HuH-7 (cell line): Measurements from ENCODE around the gene CASP2.
"Not testable (repeated sequence)": the region's sequence is repeated elsewhere in the genome, so short reads cannot be mapped to it uniquely, and the experiment has no call there.

Experiments
- DNase-seq: peaks from one replicate; pipeline ENCODE4 v3.0.0; 2011; ENCODE audit warnings: low spot score

CASP2 gene

DNA sequence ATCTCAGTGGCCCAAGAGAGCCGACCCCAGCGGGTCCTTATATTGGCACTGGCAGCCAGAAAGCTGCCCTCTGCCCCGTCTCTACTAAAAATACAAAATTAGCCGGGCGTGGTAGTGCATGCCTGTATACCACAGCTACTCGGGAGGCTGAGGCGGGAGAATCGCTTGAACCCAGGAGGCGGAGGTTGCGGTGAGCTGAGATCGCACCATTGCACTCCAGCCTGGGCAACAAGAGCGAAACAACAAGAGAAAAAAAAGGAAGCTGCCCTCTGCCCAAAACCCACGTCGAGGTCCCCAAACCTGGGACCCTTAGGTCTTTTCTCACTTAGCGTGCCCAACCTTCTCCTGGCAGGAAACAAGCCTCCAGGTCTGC lies 24.0 kb upstream of the CASP2 start:
- DNase-seq: not testable (repeated sequence)

DNA sequence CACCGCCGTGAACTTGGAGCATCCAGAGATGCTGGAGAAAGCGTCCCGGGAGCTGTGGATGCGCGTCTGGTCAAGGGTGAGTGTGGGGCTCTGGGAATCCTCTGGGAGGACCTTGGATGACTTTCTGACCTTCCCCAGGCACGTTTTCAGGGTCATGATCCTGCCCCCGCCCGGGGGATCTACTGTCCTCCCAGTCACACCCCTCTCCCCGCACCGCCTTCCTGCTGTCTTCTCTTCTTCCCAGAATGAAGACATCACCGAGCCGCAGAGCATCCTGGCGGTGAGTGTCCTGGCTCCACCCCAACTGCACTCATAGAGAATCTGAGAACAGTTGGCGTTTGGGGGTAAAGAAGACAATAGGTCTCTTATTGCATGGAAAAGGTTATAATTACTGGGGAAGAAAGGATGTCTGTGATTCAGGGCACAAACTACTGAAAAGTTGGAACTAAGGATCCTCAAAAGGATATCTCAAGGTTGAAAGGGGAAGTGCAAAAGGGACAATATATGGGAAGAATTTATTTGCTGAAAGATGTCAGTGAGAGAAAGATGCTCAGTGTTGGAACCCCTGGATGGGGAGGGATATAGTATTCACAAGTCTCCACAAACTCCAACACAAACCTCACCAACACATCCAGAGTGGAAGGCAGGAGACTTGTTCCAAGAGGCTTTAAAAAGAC lies 23.0 kb upstream of the CASP2 start:
- DNase-seq: no peak

DNA sequence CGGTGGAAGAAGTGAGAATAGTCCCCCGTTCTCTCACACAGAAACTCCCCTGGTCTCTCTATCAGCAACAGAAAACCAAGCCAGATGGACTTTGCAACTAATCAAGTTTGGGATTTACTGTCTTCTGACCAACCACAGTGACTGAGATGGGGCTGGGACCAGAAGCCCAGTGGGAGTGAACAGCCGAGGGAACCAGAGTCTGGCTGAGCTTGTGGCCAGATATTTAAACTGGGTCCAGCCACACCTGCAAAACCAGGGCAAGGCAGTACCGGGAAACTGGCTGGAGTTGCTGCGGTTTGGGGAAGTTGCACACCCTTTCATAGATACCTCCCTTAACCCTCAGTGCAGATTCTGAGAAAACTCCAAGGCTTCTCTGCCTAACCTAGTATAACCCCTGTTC lies 18.9 kb upstream of the CASP2 start:
- no peak for DNase-seq

DNA sequence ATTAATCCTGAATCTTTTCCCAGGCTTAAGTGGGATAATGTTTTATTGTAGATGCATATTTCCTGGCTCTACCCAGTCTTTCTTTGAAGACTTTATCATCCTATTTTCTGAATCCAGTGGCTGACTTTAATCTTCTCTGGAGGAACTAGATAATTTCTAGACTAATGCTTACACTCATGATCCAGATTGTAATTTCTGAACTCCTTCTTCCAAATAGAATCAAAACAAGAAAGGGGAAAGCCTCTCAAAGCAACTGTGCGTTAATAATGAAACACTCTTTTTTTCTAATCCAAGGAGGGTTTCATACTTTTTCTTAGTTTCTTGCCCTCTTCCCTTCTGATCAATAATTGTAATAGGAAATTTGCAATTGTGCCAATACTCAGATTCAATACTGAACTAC lies 16.9 kb upstream of the CASP2 start:
- DNase-seq: no peak

DNA sequence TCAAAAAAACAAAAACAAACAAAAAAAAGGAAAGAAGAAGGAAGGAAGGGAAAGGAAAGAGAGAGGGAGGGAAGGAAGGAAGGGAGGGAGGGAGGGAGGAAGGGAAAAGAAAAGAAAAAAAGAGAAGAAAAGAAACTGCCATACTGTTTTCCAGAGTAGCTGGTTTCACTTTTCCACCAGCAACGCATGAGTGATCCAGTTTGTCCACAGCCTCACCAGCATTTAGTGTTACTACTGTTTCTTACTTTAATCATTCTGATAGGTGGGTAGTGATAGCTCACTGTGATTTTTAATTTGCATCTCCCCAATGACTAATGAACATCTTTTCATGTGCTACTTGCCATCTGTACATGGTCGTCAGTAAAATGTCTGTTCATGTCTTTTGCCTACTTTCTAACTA lies 15.3 kb upstream of the CASP2 start:
- DNase-seq: no peak

DNA sequence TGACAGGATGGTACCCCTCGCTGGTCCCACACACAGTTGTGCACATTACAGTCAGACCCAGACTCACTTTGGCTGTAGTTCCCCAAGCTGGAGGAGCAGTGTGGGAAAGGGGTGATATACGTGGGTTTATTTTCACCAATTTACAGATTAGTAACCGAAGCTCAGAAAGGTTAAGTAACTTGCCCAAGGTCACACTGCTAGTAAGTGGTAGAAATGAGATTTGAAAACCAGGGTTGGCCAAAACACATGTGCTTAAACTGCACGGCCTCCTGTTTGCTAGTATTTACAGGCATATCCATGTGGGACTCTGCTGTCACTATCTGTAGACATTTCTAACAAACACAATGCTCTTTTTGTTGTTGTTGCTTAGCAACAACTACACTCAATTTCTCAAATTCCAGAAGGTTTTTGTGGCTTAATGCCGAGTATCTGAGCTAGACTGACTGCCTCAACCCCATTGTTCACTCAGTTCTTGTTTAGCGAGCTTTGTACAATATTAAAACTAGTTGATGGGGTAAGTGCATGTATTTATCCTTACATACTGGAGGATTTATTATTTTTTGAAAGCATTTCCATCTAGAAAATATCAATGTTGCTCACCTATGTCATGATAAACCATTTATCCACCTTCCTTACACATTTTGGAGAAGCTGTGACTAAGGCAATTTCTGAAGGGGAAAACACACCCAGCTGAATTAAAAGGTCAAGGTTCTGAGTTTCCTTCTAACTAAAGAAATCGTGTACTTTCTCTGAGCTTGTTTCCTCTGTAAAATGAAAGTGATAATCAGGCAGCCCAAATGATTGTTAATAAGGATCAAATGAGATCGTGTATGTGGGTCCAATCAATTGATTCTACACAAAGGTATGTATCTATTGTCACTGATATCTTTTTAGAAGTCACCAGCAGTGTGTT lies 8.7 kb upstream of the CASP2 start:
- no peak for DNase-seq

DNA sequence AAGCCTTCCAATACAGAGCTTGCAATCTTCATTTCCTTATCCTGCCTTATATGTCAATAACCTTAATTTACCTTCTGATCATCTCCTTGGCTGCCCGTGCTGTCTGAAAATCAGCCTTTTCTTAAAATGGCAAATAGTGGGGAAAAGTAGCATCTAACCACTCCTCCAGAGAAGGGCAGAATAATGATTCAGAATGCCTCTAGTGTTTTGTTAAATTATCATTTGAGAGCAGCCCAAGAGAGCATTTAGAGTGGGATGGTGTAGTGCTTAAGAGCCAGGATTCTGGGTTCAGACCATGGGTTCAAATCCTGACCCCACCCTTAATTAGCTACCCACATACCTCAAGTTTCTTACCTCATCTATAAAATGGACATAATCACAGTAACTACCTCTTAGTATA lies 8.0 kb upstream of the CASP2 start:
- no peak for DNase-seq

DNA sequence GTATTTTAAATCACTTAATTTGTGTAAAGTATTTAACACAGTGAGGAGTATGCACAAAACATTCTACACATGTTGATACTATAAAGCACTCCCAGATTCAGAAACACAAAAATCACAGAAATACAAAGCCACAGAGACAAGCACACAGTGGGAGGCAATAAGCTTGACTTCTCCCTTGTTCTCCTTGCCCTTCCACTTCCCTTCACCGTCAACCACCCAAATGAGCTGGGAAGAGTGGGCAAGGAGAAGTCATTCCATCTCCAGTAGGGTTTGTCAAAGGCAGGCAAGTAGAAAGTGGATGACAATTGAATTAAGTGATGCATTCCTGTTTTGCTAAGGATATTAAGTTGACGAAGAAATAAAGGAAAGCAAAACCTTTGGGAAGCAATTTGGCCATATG lies 7.6 kb upstream of the CASP2 start:
- no peak for DNase-seq

DNA sequence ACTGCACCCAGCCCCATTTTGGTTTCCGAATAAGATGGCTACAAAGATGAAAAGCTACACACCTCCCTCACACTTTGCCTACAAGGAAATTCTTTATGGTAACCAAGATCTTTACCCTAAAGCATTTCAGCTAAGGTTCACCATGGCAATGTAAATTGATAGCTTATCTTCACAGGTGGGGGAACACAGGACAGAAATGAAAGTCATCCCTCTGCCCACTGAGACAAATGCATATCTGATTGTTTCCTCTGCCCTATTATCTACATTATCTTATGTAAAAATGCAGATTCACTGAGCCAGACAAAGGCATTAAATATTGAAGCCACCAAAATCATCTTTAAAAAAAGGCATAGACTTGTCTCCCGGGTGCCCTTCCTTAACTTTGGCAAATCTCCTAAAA lies 6.6 kb upstream of the CASP2 start:
- no peak for DNase-seq

DNA sequence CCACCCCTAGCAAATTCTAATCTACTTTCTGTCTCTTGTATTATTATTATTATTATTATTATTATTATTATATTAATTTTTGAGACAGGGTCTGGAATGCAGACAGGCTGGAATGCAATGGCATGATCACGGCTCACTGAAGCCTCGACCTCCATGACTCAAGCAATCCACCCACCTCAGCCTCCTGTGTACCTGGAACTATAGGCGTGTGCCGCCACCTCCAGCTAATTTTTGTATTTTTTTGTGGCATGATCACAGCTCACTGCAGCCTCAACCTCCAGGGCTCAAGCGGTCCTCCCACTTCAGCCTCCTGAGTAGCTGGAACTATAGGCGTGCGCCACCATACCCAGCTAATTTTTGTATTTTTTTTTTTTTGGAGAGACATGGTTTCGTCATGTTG lies 6.0 kb upstream of the CASP2 start:
- DNase-seq: no peak

DNA sequence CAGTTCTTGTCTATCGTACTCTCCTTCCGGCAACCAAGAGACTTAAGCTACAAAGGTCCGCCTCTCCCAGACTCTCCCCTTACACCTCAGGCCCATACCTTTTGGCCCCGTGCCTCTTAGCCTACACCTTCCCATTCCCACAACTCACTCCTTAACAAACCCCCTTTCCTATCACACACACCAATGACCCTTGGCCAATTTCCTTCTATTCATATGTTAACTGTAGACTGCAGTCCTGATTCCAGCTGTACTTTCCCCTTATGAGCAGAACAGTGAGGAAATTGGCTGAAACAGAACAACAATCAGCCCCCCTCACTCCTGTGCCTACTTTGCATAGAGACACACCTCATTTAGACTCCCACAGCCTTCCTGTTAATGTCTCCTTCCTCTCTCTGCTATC lies 4.8 kb upstream of the CASP2 start:
- no peak for DNase-seq

DNA sequence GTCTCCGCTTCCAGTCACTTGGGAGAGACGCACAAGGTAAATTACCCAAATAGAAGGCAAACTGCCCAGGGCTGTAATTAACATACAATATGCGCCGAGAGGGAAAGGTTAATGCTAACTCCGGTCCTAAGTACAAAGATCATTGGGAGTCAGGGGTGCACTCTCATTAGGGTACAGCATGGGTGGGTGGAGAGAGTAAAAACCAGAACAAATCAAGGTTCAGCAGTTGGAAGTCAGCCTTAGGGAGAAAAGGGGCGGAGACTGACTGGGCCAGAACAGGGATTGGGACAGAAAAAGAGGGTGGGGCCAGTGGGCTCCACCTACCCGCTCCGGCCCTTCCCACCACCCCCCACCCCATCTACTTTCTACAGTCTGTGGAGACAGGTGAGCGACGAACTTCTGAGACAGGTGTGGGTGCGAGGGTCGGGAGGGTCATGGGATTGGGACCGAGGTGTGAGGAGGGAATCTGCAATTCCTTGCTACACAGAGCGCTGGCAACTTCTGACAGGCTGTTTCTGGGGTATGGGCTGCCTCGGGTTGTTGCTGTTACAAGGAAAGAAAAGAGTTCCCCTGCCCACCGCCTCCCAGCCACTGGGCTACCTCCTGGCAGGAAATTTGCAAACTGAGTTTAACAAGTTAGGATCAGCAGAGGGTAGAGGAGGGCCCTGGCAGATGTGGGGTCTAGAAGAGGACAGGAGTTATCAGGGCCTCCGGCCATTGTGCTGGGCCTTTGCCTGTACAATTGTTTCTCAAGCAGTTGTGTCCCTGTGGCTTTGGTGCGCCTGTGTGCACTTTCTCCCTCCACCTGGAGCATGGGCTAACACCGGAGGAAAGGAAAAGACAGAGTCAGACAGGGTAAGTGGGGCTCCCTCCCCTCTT lies 3.3 kb upstream of the CASP2 start, which contains the start of gene TMEM139:
Gene TMEM139, plus strand, starts transcription at position 368 of the 879 bp plus-strand sequence. CDS start 1,000 bp downstream, outside the sequence.
- no peak for DNase-seq

DNA sequence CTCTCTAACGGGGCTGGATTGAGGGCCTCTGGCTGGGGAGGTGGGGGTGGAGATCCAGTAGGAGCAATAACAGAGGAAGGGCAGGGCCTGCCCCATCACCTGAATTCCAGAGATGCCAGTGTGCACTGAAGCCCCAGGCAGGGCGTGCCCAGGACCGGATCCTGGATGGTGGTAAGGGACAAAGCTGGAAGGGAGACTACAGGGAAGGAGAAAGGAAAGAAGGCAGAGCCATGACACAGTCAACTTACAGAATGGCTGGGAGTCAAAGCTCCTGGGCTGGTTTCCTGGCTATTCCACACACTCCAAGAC lies 2.7 kb upstream of the CASP2 start:
- DNase-seq: no peak

DNA sequence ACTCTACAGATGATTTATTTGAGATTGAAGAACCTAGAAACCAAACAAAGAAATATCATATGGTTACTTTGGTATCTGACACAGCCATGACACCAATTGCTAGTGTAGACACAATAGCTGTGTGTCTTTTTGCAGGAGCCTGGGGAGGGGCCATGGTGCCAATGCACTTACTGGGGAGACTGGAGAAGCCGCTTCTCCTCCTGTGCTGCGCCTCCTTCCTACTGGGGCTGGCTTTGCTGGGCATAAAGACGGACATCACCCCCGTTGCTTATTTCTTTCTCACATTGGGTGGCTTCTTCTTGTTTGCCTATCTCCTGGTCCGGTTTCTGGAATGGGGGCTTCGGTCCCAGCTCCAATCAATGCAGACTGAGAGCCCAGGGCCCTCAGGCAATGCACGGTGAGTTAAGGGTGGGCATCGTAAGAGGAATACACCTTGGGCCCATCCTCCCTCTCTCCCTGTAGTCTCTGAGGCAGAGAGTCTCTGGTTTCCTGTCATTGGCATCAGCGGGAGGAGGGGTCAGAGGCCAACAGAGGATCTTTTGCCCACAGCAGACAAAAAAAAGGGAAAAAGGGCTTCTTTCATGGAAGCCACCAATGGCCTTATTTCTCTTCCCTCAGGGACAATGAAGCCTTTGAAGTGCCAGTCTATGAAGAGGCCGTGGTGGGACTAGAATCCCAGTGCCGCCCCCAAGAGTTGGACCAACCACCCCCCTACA lies 2.2 kb upstream of the CASP2 start:
- no peak for DNase-seq

DNA sequence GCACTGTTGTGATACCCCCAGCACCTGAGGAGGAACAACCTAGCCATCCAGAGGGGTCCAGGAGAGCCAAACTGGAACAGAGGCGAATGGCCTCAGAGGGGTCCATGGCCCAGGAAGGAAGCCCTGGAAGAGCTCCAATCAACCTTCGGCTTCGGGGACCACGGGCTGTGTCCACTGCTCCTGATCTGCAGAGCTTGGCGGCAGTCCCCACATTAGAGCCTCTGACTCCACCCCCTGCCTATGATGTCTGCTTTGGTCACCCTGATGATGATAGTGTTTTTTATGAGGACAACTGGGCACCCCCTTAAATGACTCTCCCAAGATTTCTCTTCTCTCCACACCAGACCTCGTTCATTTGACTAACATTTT lies 1.6 kb upstream of the CASP2 start:
- DNase-seq: no peak

DNA sequence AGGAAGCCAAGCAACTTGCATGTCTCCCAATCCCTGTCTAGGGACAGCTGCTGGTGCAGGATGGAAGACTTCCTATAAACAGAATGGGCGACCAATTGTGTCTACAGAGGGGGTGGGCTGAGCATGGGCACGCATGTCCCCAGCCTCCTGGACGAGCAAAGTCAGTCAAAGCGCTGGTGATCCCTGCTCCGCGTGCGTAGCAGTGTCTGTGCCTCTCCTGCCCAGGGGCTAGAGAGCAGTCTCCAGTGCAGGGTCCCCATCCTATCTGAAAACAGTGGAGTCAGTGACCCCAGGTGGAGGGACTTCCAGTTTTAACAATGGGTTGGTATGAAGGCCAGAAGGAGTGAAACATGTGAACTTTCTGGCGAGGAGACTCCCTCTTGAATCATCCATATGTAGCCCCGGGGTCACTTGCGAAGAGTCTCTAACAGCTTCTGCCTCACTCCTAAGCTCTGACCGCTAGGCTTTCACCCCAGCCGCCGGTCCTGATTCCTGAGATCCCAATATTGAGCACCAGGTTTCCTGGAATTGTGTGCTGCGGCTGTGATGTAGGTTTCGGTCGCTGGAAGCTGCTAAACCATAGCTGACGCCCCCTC lies 714 bp upstream of the CASP2 start:
- no peak for DNase-seq

DNA sequence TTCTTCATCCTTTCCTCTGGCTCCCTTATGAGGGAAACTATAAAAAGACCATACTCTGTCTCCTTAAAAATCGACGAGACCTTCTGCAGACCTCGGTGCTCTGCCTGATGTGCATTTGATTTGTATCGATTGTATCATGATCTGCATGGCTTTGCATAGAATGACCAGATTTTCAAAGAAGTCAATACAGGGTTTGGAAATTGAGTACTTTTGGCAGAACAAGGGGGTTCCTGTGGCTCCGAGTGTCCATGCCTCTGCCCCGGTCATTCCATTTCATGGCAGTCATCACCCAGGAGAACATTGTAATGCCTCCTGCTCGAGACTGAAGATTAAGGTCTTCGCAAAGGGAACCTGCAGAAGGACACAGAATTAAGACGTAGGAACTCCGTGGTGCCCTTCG lies 685 bp downstream of the CASP2 start:
- no peak for DNase-seq

DNA sequence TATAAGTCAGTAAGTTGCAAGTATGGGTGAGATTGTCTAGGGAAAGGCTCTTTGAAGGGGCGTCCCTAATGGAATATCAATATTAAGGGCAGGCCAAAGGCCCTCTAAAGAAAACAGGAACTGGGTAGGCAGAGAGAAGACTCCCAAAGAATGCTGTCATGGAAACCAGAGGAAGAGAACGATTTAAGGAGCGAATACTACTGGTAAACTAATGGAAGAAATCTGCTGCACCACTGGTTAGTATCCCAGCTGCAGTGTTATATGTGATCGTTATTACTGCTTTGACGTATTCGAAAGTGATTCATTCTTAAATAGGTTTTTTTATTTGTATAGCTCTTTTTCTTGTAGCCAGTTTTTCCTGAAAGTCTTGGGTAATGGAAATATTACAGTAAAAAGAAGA lies 1.3 kb downstream of the CASP2 start:
- DNase-seq: no peak

DNA sequence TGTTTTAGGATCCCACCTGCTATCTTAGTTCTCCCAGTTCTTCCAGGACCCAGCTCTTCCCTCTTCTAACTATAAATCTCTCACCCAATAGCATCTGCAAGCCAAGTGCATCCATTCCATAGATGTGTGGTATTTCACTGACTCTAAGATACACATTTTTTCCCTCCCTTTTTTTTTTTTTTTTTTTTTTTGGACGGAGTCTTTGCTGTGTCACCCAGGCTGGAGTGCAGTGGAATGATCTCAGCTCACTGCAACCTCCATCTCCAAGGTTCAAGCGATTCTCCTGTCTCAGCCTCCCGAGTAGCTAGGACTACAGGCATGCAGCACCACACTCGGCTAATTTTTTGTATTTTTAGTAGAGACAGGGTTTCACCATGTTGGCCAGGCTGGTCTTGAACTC lies 1.7 kb downstream of the CASP2 start:
- DNase-seq: not testable (repeated sequence)

DNA sequence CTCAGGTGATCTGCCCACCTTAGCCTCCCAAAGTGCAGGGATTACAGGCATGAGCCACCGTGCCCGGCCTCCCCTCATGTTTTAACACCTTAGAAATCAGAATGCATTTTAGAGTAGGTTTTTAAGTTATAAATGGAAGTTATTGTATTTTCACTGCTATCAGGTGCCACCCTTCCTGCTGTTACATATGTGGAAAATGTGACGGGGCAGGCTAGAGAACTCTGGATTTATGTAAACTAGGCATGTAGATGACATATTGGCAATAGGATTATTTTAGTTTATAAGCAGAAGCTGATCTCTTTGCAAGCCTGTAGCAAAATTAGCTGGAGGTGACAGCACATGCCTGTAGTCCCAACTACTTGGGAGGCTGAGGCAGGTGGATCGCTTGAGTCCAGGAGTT lies 2.1 kb downstream of the CASP2 start:
- no peak for DNase-seq

DNA sequence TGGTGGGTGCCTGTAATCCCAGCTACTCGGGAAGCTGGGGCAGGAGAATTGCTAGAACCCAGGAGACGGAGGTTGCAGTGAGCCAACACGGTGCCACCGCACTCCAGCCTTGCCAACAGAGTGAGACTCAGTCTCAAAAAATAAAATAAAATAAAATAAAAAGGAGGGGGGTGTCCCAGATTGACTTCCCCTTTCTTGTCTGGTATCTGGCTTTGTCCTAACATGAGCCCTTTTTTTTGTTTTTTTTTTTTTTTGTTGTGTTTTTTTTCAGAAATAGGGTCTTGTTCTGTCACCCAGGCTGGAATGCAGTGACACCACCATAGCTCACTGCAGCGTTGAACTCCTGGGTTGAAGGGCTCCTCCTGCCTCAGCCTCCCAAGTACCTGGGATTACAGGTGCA lies 4.7 kb downstream of the CASP2 start:
- DNase-seq: no peak

DNA sequence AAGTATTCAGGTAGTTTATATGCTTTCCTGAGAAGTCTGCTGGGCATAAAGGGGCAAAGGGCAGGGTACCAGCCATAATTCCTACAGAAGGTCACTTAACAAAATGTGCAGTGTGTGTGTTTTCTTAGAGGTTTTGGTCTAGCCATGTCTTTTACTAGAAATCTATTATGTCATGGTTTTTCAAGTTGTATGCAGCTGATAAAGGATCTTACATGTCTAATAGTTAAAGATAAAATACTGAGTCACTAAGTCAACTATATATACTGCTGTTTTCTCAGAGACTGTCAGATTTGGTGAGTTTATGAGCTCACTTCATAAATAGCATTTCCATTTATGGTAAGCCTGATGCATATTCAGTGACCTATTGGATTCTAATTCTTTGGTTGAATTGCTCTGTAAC lies 7.7 kb downstream of the CASP2 start:
- DNase-seq: no peak
